PFSK-1 (cell line): ENCODE measurements around the gene SYTL3.

Source experiments
- FOXP2 ChIP-seq: optimal IDR thresholded peaks from 2 replicates; pipeline ENCODE3; 2011; ENCODE audit warnings: borderline replicate concordance, control low read depth, inconsistent platforms; ENCODE audit not compliant: insufficient read depth; ENCODE audit errors: extremely low read length, extremely low read depth
- POLR2AphosphoS5 ChIP-seq: IDR thresholded peaks from 2 replicates; pipeline ENCODE4 v1.6.1; 2012; ENCODE audit warnings: low read depth, mild to moderate bottlenecking, control low read depth, low read length, moderate library complexity
- SIN3A ChIP-seq: IDR thresholded peaks from 2 replicates; pipeline ENCODE4 v1.6.1; 2012; ENCODE audit warnings: mild to moderate bottlenecking, low read length, moderate library complexity, borderline replicate concordance; ENCODE audit not compliant: insufficient read depth
- TAF1 ChIP-seq: IDR thresholded peaks from 2 replicates; pipeline ENCODE4 v1.6.1; 2012; ENCODE audit warnings: low read length, control low read depth, borderline replicate concordance; ENCODE audit not compliant: insufficient read depth
- TF ChIP-seq, protein P1 (sequence below), 2 experiments: IDR thresholded peaks; 2 replicates each; pipeline versions ENCODE4 v1.6.1 to v1.8.0; 2011 to 2012; ENCODE audit warnings: low read depth in 2 of 2, low read length in 2 of 2, control low read depth in 1 of 2, inconsistent platforms in 1 of 2, mild to moderate bottlenecking in 1 of 2, moderate library complexity in 1 of 2; ENCODE audit not compliant: insufficient read depth in 1 of 2

DNA sequence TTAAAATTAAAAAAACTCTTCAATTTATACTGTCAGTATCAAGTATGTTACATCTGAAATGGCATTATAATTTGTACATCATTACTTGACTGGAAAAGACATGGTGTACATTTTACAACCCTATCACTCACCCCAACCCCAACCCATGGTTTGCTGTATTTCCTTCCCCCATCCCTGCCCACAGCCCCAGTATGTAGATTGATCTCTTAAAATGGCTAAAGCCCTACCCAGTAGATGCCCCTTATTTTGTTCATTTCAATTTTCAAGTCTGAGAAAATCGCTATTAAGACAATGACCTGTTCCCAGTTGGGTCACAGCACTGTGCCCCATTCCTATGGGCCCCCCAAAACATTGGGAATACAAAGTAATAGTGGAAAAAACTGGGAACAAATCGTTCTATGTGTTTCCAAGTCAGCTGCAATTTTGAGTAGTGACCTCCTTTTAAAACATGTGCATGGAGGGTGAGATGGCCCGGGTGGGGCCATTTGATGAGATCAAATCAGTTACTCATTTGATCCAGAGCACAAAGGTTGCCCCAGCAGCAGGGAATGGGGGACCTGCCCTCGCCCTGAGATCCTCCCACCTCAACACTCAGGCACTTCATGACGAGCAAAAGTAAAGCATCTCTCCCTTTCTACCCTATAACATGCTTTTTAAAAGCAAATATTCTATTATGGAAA, 156.0 kb downstream of the SYTL3 start:
- TF ChIP-seq TAF1, result no peak
- TF ChIP-seq POLR2AphosphoS5, result no peak
- TF ChIP-seq, protein P1, sequence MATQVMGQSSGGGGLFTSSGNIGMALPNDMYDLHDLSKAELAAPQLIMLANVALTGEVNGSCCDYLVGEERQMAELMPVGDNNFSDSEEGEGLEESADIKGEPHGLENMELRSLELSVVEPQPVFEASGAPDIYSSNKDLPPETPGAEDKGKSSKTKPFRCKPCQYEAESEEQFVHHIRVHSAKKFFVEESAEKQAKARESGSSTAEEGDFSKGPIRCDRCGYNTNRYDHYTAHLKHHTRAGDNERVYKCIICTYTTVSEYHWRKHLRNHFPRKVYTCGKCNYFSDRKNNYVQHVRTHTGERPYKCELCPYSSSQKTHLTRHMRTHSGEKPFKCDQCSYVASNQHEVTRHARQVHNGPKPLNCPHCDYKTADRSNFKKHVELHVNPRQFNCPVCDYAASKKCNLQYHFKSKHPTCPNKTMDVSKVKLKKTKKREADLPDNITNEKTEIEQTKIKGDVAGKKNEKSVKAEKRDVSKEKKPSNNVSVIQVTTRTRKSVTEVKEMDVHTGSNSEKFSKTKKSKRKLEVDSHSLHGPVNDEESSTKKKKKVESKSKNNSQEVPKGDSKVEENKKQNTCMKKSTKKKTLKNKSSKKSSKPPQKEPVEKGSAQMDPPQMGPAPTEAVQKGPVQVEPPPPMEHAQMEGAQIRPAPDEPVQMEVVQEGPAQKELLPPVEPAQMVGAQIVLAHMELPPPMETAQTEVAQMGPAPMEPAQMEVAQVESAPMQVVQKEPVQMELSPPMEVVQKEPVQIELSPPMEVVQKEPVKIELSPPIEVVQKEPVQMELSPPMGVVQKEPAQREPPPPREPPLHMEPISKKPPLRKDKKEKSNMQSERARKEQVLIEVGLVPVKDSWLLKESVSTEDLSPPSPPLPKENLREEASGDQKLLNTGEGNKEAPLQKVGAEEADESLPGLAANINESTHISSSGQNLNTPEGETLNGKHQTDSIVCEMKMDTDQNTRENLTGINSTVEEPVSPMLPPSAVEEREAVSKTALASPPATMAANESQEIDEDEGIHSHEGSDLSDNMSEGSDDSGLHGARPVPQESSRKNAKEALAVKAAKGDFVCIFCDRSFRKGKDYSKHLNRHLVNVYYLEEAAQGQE (IDR thresholded peaks at IDR 0.05; ENCODE audit: insufficient read depth in 1 of 2, low read depth in 2 of 2, low read length in 2 of 2), result no peak
- TF ChIP-seq SIN3A, result no peak
- TF ChIP-seq FOXP2, result no peak
